ENCODE data around the gene SMIM21.

SMIM21 gene

GRCh38 chr18:75375341-75375740, 52.2 kb downstream of the SMIM21 start:
- no peak overlapping the region for H3K27ac ChIP-seq
- no peaks in the 10 kb centered on the region for H3K4me1 ChIP-seq (ENCODE audit: control insufficient read depth in 1 of 2, insufficient read depth in 1 of 2, low read depth in 1 of 2, low read length in 1 of 2)
- no peak overlapping the region for H3K4me3 ChIP-seq (ENCODE audit: low read depth in 1 of 2, low read length in 1 of 2)
- H3K36me3 ChIP-seq, result no peaks in the 10 kb centered on the region
- no peaks in the 10 kb centered on the region for H3K27me3 ChIP-seq
- TF ChIP-seq, protein P1, sequence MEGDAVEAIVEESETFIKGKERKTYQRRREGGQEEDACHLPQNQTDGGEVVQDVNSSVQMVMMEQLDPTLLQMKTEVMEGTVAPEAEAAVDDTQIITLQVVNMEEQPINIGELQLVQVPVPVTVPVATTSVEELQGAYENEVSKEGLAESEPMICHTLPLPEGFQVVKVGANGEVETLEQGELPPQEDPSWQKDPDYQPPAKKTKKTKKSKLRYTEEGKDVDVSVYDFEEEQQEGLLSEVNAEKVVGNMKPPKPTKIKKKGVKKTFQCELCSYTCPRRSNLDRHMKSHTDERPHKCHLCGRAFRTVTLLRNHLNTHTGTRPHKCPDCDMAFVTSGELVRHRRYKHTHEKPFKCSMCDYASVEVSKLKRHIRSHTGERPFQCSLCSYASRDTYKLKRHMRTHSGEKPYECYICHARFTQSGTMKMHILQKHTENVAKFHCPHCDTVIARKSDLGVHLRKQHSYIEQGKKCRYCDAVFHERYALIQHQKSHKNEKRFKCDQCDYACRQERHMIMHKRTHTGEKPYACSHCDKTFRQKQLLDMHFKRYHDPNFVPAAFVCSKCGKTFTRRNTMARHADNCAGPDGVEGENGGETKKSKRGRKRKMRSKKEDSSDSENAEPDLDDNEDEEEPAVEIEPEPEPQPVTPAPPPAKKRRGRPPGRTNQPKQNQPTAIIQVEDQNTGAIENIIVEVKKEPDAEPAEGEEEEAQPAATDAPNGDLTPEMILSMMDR (IDR thresholded peaks at IDR 0.05), result no peak
- no peaks in the 10 kb centered on the region for H3K9me3 ChIP-seq

- no peak overlapping the region for H3K27ac ChIP-seq
- no peaks in the 10 kb centered on the region for H3K36me3 ChIP-seq
- H3K9me3 ChIP-seq, result no peaks in the 10 kb centered on the region
- TF ChIP-seq, protein P1 (IDR thresholded peaks at IDR 0.05), result no peak
- H3K27me3 ChIP-seq, result no peaks in the 10 kb centered on the region
- no peaks in the 10 kb centered on the region for H3K4me1 ChIP-seq (ENCODE audit: control insufficient read depth in 1 of 2, insufficient read depth in 1 of 2, low read depth in 1 of 2, low read length in 1 of 2)
- H3K4me3 ChIP-seq (ENCODE audit: low read depth in 1 of 2, low read length in 1 of 2), result no peak overlapping the region
Observed at GRCh38 chr18:75374466-75374865, 53.0 kb downstream of the SMIM21 start.

- TF ChIP-seq, protein P1 (IDR thresholded peaks at IDR 0.05), result no peak
- Histone ChIP-seq H3K27me3 (no peaks in the 10 kb centered on the region), H3K4me1 (ENCODE audit: control insufficient read depth in 1 of 2, insufficient read depth in 1 of 2, low read depth in 1 of 2, low read length in 1 of 2) (no peaks in the 10 kb centered on the region), H3K27ac (no peak overlapping the region), H3K36me3 (no peaks in the 10 kb centered on the region), H3K9me3 (no peaks in the 10 kb centered on the region), H3K4me3 (ENCODE audit: low read depth in 1 of 2, low read length in 1 of 2) (no peak overlapping the region)
Observed at GRCh38 chr18:75369026-75369721, 58.3 kb downstream of the SMIM21 start.

DNA sequence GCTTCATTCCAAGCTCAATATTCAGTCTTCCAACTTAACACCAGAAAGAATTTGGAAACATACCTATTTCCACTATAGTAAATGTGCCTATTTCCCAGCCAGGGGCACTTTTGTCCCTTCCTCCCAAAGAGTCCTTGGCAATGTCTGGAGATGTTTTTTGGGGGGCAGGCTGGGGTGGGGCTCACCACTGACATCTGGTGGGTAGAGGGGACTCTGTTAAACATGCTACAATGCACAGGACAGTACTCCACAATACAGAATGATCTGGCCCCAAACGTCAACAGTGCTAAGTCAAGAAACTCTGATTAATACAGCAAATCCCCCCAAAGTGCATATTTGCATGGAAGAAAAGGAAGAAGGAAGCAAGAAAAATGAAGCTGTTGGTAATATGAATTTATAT, 61.7 kb downstream of the SMIM21 start:
- Histone ChIP-seq H3K9me3 (no peaks in the 10 kb centered on the region), H3K4me3 (ENCODE audit: low read depth in 1 of 2, low read length in 1 of 2) (no peak overlapping the region), H3K27ac (no peak overlapping the region), H3K27me3 (no peaks in the 10 kb centered on the region), H3K4me1 (ENCODE audit: control insufficient read depth in 1 of 2, insufficient read depth in 1 of 2, low read depth in 1 of 2, low read length in 1 of 2) (no peaks in the 10 kb centered on the region), H3K36me3 (no peaks in the 10 kb centered on the region)
- TF ChIP-seq, protein P1 (IDR thresholded peaks at IDR 0.05), result no peak

GRCh38 chr18:75365254-75365629, 62.3 kb downstream of the SMIM21 start:
- Histone ChIP-seq H3K27me3 (no peaks in the 10 kb centered on the region), H3K27ac (no peak overlapping the region), H3K36me3 (no peaks in the 10 kb centered on the region), H3K9me3 (no peaks in the 10 kb centered on the region), H3K4me1 (ENCODE audit: control insufficient read depth in 1 of 2, insufficient read depth in 1 of 2, low read depth in 1 of 2, low read length in 1 of 2) (no peaks in the 10 kb centered on the region), H3K4me3 (ENCODE audit: low read depth in 1 of 2, low read length in 1 of 2) (no peak overlapping the region)
- TF ChIP-seq, protein P1 (IDR thresholded peaks at IDR 0.05), result no peak
